Breast epithelium (tissue), 3 donors: Measurements from ENCODE around the gene SLC8A2.

Experiments used
- POLR2AphosphoS5 ChIP-seq, 3 donors: sonication (generic); formaldehyde crosslinking; IDR thresholded peaks; one replicate each; pipeline ENCODE4 v1.6.1; 2017; ENCODE audit warnings: antibody characterized with exemption in 3 of 3
- TF ChIP-seq, protein P1 (sequence below), 3 donors: fragments of 450-650 bp; IDR thresholded peaks; one replicate each; pipeline ENCODE4 v1.5.1; 2016 to 2017; ENCODE audit warnings: antibody characterized with exemption in 3 of 3, mild to moderate bottlenecking in 3 of 3, moderate library complexity in 3 of 3

DNA sequence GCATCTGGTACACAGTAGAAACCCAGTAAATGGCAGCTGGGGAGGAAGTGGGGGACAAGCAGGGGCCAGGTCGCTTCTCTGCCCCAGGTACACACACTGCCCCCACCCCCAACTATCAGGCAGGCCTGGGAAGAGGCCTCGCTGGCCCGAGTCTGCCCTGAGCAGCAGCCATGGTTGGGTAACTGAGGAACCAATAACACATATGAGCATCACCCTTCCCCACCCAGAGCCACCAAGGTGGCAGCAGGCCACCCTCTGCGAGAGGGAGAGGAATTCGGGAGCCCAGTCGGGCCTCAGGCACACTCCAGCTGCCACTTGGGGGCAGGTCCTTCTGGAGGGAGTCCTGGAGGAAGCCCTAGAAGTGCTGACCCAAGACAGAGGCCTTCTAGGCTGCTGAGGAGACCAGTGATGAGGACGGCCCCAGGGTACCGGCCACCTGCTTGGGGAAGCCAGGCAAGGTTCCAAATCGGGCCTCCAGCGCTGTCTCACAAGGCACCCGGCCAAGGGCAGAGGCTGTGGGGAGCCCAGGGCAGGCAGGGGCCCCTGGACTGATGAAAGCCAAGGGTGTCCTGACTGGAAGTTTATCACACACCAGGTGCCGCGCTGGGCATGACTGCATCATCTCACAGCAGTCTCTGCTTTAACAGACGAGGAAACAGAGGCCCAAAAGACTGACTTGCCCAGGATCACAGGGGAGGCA lies 26.3 kb upstream of the SLC8A2 start:
- TF ChIP-seq, protein P1, sequence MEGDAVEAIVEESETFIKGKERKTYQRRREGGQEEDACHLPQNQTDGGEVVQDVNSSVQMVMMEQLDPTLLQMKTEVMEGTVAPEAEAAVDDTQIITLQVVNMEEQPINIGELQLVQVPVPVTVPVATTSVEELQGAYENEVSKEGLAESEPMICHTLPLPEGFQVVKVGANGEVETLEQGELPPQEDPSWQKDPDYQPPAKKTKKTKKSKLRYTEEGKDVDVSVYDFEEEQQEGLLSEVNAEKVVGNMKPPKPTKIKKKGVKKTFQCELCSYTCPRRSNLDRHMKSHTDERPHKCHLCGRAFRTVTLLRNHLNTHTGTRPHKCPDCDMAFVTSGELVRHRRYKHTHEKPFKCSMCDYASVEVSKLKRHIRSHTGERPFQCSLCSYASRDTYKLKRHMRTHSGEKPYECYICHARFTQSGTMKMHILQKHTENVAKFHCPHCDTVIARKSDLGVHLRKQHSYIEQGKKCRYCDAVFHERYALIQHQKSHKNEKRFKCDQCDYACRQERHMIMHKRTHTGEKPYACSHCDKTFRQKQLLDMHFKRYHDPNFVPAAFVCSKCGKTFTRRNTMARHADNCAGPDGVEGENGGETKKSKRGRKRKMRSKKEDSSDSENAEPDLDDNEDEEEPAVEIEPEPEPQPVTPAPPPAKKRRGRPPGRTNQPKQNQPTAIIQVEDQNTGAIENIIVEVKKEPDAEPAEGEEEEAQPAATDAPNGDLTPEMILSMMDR (IDR thresholded peaks at IDR 0.05) = no peak
- TF ChIP-seq POLR2AphosphoS5 (IDR thresholded peaks at IDR 0.05) = no peak
